Ishikawa (cell line): ENCODE results near the gene ATF6.

Source experiments
- CEBPB ChIP-seq: IDR thresholded peaks from 2 replicates; pipeline ENCODE4 v1.6.1; 2012
- CREB1 ChIP-seq: IDR thresholded peaks from 2 replicates; pipeline ENCODE4 v1.6.1; 2012; ENCODE audit warnings: low read depth
- EGR1 ChIP-seq: IDR thresholded peaks from 2 replicates; pipeline ENCODE4 v1.6.1; 2012
- EP300 ChIP-seq: IDR thresholded peaks from 2 replicates; pipeline ENCODE4 v1.6.1; 2012; ENCODE audit warnings: borderline replicate concordance
- FOXM1 ChIP-seq: IDR thresholded peaks from 2 replicates; pipeline ENCODE4 v1.6.1; 2012; ENCODE audit warnings: low read depth, borderline replicate concordance
- NFIC ChIP-seq: IDR thresholded peaks from 2 replicates; pipeline ENCODE4 v1.6.1; 2012
- RAD21 ChIP-seq: IDR thresholded peaks from 2 replicates; pipeline ENCODE4 v1.6.1; 2012; ENCODE audit warnings: low read depth
- TAF1 ChIP-seq: IDR thresholded peaks from 2 replicates; pipeline ENCODE4 v1.6.1; 2012; ENCODE audit warnings: low read depth, mild to moderate bottlenecking
- TCF12 ChIP-seq: IDR thresholded peaks from 2 replicates; pipeline ENCODE4 v1.6.1; 2012; ENCODE audit warnings: low read depth
- TEAD4 ChIP-seq: IDR thresholded peaks from 2 replicates; pipeline ENCODE4 v1.6.1; 2012
- YY1 ChIP-seq: IDR thresholded peaks from 2 replicates; pipeline ENCODE4 v1.6.1; 2012; ENCODE audit warnings: low read depth
- ZBTB7A ChIP-seq: IDR thresholded peaks from 2 replicates; pipeline ENCODE4 v1.6.1; 2012; ENCODE audit warnings: low read depth
- TF ChIP-seq, protein P1 (sequence below): IDR thresholded peaks from 2 replicates; pipeline ENCODE4 v1.6.1; 2012; ENCODE audit warnings: low read depth, mild to moderate bottlenecking
- TF ChIP-seq, protein P2 (sequence below): IDR thresholded peaks from 2 replicates; pipeline ENCODE4 v1.6.1; 2012
- TF ChIP-seq, protein P3 (sequence below): IDR thresholded peaks from 2 replicates; pipeline ENCODE4 v1.6.1; 2012

The ATF6 gene

DNA sequence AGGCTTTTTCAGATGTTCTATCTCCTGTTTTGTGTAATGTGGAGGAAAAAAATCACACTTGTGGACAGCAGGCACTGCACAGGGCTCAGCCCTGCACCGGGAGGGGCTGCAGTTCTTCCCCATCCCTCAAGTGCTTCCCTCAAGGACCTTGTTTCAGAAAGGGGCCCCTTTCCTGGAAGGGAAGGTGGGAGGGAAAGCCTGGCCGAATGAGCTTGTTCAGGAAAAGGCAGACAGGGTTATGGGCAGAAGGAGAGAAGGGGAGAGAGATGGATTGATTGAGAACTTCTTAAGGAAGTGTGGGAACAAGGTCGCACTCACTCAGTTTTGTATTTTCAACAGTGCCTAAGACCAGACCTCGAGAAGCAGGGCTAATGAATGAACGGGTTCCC, 216.4 kb downstream of the ATF6 start:
- TF ChIP-seq, protein P1, sequence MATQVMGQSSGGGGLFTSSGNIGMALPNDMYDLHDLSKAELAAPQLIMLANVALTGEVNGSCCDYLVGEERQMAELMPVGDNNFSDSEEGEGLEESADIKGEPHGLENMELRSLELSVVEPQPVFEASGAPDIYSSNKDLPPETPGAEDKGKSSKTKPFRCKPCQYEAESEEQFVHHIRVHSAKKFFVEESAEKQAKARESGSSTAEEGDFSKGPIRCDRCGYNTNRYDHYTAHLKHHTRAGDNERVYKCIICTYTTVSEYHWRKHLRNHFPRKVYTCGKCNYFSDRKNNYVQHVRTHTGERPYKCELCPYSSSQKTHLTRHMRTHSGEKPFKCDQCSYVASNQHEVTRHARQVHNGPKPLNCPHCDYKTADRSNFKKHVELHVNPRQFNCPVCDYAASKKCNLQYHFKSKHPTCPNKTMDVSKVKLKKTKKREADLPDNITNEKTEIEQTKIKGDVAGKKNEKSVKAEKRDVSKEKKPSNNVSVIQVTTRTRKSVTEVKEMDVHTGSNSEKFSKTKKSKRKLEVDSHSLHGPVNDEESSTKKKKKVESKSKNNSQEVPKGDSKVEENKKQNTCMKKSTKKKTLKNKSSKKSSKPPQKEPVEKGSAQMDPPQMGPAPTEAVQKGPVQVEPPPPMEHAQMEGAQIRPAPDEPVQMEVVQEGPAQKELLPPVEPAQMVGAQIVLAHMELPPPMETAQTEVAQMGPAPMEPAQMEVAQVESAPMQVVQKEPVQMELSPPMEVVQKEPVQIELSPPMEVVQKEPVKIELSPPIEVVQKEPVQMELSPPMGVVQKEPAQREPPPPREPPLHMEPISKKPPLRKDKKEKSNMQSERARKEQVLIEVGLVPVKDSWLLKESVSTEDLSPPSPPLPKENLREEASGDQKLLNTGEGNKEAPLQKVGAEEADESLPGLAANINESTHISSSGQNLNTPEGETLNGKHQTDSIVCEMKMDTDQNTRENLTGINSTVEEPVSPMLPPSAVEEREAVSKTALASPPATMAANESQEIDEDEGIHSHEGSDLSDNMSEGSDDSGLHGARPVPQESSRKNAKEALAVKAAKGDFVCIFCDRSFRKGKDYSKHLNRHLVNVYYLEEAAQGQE, result no peak
- TF ChIP-seq TAF1, result no peak
- TF ChIP-seq EGR1, result no peak
- TF ChIP-seq EP300, result no peak

DNA sequence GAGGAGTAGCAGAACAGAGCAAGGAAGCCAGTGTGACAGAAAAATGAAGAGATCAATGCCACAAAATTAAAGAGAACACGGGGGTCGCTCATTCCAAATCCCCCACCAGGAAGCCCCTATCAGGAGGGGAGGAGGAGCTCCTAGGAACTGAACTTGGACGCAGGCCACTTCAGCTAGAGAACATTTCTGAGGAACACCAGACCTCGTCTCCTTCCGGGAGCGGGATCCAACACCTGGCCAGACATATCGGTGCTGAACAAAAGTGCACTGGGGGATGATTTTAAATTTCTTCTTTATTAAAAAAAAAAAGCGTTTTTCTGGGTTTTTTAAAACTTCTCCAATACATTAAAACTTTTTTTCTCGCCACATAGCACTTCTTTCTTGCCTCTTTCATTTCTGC, 216.8 kb downstream of the ATF6 start:
- TF ChIP-seq NFIC (no peak), TAF1 (no peak), EP300 (no peak), YY1 (no peak), RAD21 (no peak)
- TF ChIP-seq, protein P2, sequence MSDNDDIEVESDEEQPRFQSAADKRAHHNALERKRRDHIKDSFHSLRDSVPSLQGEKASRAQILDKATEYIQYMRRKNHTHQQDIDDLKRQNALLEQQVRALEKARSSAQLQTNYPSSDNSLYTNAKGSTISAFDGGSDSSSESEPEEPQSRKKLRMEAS, result no peak

DNA sequence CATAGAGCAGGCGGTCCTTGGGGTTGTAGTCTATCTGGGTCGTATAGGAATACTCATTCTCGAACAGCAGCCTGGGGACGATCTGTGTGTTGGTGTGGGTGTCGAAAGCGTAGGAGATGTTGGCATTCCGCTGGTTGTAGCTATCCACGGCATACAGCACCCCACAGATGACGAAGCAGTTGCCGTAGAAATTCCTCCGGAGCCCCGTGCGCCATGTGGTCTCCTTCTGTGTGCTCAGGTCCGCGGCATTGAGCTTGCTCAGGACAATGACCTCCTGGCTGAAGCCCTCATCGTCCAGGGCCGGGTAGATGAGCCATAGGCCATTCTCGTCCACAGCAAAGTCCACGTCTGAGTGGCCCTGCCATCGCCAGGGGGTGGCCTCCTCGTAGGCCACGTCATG, 217.6 kb downstream of the ATF6 start:
- TF ChIP-seq, protein P1, result no peak
- no peak for TF ChIP-seq TEAD4
- TF ChIP-seq, protein P3, sequence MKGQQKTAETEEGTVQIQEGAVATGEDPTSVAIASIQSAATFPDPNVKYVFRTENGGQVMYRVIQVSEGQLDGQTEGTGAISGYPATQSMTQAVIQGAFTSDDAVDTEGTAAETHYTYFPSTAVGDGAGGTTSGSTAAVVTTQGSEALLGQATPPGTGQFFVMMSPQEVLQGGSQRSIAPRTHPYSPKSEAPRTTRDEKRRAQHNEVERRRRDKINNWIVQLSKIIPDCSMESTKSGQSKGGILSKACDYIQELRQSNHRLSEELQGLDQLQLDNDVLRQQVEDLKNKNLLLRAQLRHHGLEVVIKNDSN, result no peak
- no peak for TF ChIP-seq YY1
- TF ChIP-seq, protein P2, result no peak
- TF ChIP-seq TAF1, result no peak
- TF ChIP-seq EGR1, result no peak
- no peak for TF ChIP-seq NFIC
- TF ChIP-seq CEBPB, result no peak
- TF ChIP-seq TCF12, result no peak
- no peak for TF ChIP-seq EP300
- no peak for TF ChIP-seq FOXM1
- TF ChIP-seq CREB1, result no peak
- no peak for TF ChIP-seq ZBTB7A
- no peak for TF ChIP-seq RAD21

DNA sequence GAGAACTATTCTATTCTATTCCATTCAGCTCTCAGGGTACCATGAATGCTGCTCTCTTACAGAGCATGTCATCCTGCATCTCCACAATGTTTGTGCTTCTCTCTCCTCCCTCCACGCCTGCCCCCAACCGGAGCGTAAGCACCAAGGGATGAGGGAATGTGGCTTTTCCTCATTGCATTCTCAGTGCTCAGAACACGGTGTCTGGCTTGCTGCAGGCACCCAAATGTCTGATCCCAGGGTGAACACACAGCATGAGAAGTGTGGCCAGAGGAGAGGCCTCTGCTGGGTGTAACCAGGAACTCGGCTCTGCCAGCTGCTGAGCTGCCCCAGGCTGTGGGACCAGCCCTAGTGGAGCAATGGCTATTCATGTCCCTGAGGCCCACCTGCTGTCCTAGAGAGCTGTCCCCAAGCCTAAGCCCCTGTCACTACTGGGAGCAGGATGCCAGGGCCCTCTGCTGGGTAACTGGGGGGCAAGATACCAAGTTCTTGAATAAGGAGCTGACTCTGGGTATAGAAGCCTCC, 219.2 kb downstream of the ATF6 start:
- TF ChIP-seq, protein P1, result no peak
- TF ChIP-seq YY1, result no peak
- TF ChIP-seq CREB1, result no peak
- no peak for TF ChIP-seq EP300
- TF ChIP-seq TAF1, result no peak
- TF ChIP-seq, protein P2, result no peak
- TF ChIP-seq, protein P3, result no peak
- TF ChIP-seq RAD21, result no peak
- TF ChIP-seq FOXM1, result no peak
- no peak for TF ChIP-seq CEBPB
- TF ChIP-seq EGR1, result no peak
- no peak for TF ChIP-seq TEAD4

DNA sequence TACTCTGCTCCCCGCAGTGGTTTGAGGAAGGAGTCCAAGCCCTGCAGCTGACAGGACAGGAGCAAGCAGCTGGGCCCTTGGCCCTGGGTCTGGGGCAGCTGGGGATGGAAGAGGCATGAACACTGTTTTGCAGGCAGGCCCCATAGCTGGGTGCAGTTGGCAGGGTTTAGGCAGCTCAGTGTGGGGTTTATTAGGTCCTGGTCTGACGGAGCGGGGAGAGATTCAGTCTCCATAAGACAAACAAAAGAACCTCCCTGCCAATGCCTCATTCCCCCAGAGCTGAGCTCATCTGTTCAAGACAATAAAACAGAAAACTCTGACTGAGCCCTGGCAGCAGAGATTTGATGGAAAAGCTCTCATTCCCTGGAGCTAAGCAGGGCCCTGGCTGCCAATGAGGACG, 220.2 kb downstream of the ATF6 start:
- no peak for TF ChIP-seq EGR1
- TF ChIP-seq YY1, result no peak
- TF ChIP-seq, protein P1, result no peak
- no peak for TF ChIP-seq ZBTB7A
- no peak for TF ChIP-seq CREB1
- no peak for TF ChIP-seq TAF1
- no peak for TF ChIP-seq EP300
- no peak for TF ChIP-seq RAD21
- TF ChIP-seq, protein P2, result no peak
- no peak for TF ChIP-seq TEAD4
- no peak for TF ChIP-seq CEBPB
- TF ChIP-seq NFIC, result no peak
